Left renal pelvis (tissue), 4 donors: ENCODE measurements around the gene CISD1. TPM values are rescaled to one million over a fixed set of nuclear protein-coding genes. Genes with fewer than 3 reads are reported as not detected.

Experiments used
- polyA plus RNA-seq, 4 donors: library from polyadenylated mRNA; unstranded; fragments of 120-200 nt; gene quantifications; one replicate each; pipeline ENCODE4 v1.2.1, GENCODE V29; 2013; ENCODE audit not compliant: insufficient read length in 4 of 4

The CISD1 gene
- polyA plus RNA-seq, 4 donors: 16.6 to 56.2 (median 51.8) TPM

Other genes with a start within 250 kb of the CISD1 start
- gene IPMK, start 1.3 kb upstream of the CISD1 start, polyA plus RNA-seq: 10 to 100 TPM in 1 of 4 donors, 1 to 10 TPM in 3; 3.7 to 10.4 (median 7.4) TPM
- 10 to 100 TPM; 35.5 to 50.9 (median 39.8) TPM for gene UBE2D1, start 65.8 kb downstream of the CISD1 start, polyA plus RNA-seq
- gene TFAM, start 116.2 kb downstream of the CISD1 start, polyA plus RNA-seq: 10 to 100 TPM; 44.7 to 81.1 (median 75.2) TPM
- gene BICC1, start 243.7 kb downstream of the CISD1 start, polyA plus RNA-seq: 10 to 100 TPM; 48.7 to 90.2 (median 84.7) TPM